ENCODE results near the gene TFDP1.

Gene TFDP1

GRCh38 chr13:113656831-113657671 is 72.5 kb downstream of the TFDP1 start:
- ChIA-PET CTCF (no interaction called here), POLR2A (ENCODE audit: low non-redundant PET) (no interaction called here)
- no peak for DNase-seq (ENCODE audit: low spot score)
- no peak overlapping the region for H3K27ac ChIP-seq
- no peak for TF ChIP-seq CTCF (conservative IDR thresholded peaks at IDR 0.05; ENCODE audit: low read depth)

GRCh38 chr13:113657851-113658741 is 73.5 kb downstream of the TFDP1 start, which contains the start of gene ATP4B:
Gene ATP4B, minus strand, starts transcription at chr13:113658198. Its CDS starts 54 bp downstream, at chr13:113658144.
- DNase-seq (ENCODE audit: low spot score), result no peak
- ChIA-PET CTCF (no interaction called here), POLR2A (ENCODE audit: low non-redundant PET) (no interaction called here)
- TF ChIP-seq CTCF (conservative IDR thresholded peaks at IDR 0.05; ENCODE audit: low read depth), result no peak
- no peak within 1 kb of the TSS for H3K27ac ChIP-seq

- ChIA-PET POLR2A (ENCODE audit: low non-redundant PET) (no interaction called here), CTCF (no interaction called here)
- no peak overlapping the region for H3K27ac ChIP-seq
- DNase-seq (ENCODE audit: low spot score), result no peak
- no peak for TF ChIP-seq CTCF (conservative IDR thresholded peaks at IDR 0.05; ENCODE audit: low read depth)
Observed at GRCh38 chr13:113658836-113659235, 74.3 kb downstream of the TFDP1 start.

GRCh38 chr13:113659337-113659736 is 74.8 kb downstream of the TFDP1 start:
- ChIA-PET CTCF (no interaction called here), POLR2A (ENCODE audit: low non-redundant PET) (no interaction called here)
- TF ChIP-seq CTCF (conservative IDR thresholded peaks at IDR 0.05; ENCODE audit: low read depth), result no peak
- DNase-seq (ENCODE audit: low spot score), result no peak
- no peak overlapping the region for H3K27ac ChIP-seq

DNA sequence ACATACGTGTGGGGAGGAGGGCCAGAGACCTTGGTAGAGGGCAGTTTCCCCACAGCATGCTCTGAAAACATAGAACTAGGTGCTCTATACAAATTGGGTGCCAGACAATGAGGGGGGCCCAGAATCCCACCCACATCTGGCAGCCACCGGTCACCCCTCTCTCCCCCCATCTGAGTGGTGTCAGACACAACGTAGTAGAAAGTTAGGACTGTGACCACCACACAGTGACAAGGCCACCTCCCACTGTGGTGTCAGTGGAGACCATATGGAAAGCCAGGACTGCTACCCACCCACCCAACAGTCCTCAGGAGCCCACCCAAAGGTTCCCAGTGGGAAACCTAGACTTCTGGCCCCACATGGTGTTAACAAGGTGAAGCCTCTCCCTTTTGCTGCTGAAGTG is 75.5 kb downstream of the TFDP1 start:
- DNase-seq (ENCODE audit: low spot score), result no peak
- ChIA-PET POLR2A (ENCODE audit: low non-redundant PET) (no interaction called here), CTCF (interaction anchor here (0.8 kb wide), 1 partner anchor 243 kb away, joined by 4 read pairs; no protein-coding TSS in a partner anchor)
- no peak for TF ChIP-seq CTCF (conservative IDR thresholded peaks at IDR 0.05; ENCODE audit: low read depth)
- no peak overlapping the region for H3K27ac ChIP-seq

GRCh38 chr13:113661509-113661908 is 77.0 kb downstream of the TFDP1 start:
- POLR2A ChIA-PET (ENCODE audit: low non-redundant PET), result no interaction called here
- TF ChIP-seq CTCF (conservative IDR thresholded peaks at IDR 0.05; ENCODE audit: low read depth), result no peak
- CTCF ChIA-PET, result interaction anchor here (0.6 to 0.7 kb wide), 2 partner anchors 143 to 222 kb away, joined by 3 to 4 read pairs; no protein-coding TSS in a partner anchor
- no peak overlapping the region for H3K27ac ChIP-seq
- no peak for DNase-seq (ENCODE audit: low spot score)

Data from RWPE1 (cell line).